Hindlimb muscle (tissue), 1 donor: ENCODE data around the gene ASPHD1. TPM values are rescaled to one million over a fixed set of nuclear protein-coding genes. Genes with fewer than 3 reads are reported as not detected.
"Not testable (repeated sequence)": the region's sequence is repeated elsewhere in the genome, so short reads cannot be mapped to it uniquely, and the experiment has no call there.

ENCODE experiments used
- DNase-seq: peaks from one replicate; pipeline ENCODE4 v3.0.0-alpha.2; 2013
- polyA plus RNA-seq: library from polyadenylated mRNA; unstranded; fragments of 120-200 nt; gene quantifications from one replicate; pipeline ENCODE4 v1.2.1, GENCODE V29; 2013; ENCODE audit not compliant: insufficient read length

Gene ASPHD1
- 1.0 TPM for polyA plus RNA-seq

GRCh38 chr16:29900102-29900887 lies at the start of gene ASPHD1:
TSS of gene ASPHD1 (plus strand) at chr16:29900488. CDS start at chr16:29900972, 484 bp downstream.
- peak; percentile 33 for DNase-seq

DNA sequence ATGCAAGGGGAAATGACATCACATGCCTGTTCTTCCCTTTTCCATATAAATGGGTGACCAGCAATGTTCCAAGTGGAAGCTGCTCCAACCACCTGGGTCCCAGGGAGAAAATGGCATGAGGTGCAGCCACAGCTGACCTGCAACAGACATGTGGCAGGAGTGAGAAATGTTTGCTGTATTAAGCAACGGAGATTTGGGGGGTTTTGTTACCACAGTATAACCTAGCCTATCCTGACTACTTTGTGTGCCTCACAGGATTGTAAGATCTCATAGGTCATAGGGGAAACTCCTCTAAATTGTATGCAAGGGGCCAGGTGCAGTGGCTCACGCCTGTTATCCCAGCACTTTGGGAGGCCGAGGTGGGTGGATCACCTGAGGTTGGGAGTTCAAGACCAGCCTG lies 49.3 kb upstream of the ASPHD1 start:
- no peak for DNase-seq

DNA sequence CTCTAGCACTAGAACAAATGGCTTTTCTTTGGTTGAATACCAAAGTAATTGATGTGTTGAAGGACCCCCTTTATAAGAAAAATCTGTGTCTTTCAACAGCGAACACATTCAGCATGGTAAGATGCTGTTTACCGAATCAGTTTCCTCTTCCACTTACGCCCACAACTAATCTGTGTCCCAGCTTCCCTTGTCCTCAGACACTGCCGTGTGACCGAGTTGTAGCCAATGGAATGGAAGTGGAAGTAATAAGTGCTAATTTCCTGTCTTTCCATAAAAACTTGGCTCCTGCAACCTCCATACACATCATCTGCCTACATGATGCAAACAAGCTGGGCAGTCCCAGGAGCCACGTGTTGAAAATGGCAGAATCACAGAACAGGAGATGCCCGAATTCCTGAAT lies 47.6 kb upstream of the ASPHD1 start:
- peak; percentile 42 for DNase-seq

- no peak for DNase-seq
Observed at GRCh38 chr16:29854520-29855100, 45.7 kb upstream of the ASPHD1 start.

GRCh38 chr16:29857133-29857760 lies 43.0 kb upstream of the ASPHD1 start:
- DNase-seq: no peak

- no peak for DNase-seq
Observed at GRCh38 chr16:29858149-29858849, 42.0 kb upstream of the ASPHD1 start.

DNA sequence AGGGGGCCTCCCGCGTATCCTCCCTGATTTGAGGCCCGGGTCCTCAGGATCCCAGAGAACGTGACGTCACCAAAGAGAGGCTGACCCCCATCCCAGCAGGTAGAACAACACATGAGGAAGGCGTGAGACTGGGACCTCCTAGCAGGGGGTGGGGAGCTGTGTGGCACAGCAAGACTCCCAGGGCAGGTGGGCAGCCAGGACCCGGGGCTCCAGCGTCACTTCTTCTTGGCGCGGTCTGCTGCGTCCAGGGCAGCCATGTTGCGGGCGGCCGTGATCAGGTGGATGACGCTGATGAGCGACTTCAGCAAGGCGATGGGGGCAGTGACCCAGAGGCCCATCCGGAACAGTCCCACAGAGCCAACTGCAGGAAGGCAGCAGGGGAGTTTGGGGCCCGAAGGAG lies 41.3 kb upstream of the ASPHD1 start:
- DNase-seq: no peak

GRCh38 chr16:29860218-29860617 lies 40.1 kb upstream of the ASPHD1 start:
- no peak for DNase-seq

GRCh38 chr16:29862383-29862883 lies 37.9 kb upstream of the ASPHD1 start:
- no peak for DNase-seq

DNA sequence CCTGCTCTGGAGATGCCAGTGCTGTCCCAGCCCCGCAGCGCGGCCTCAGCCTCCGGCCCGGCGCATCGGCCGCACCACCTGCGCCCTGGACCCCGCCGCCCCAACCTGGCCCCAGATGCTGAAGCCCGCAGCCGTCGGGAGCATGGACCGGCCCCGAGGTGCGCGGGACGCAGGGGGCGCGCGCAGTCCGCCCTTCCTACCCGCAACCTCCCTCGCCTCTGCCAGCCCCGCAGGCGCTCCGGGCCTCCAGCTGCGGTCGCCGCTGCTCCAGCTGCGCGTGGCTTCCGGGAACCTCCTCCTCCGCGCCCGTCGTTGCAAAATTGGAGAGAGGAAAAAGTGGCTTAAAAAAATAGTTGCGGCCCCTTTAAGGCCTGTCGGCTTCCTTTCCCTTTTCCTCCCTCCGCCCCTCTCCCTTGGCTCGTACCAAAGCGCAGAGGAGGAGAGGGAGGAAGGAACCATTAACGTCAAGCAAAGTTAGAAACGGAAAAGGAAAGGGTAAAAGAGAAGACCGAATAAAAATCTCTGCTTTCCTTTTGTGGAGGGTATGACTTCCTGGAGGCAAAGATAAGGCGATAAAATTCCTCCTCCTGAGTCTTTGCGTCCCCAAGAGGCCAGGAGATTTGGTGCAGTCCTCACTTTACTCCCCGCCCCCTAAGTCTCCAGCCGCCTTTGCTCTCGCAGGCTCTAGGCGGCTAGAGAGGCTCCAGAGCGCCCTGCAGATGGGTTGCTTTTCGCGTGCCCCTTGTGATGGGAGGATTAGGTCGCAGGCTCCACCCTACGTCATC lies 37.2 kb upstream of the ASPHD1 start, which contains the start of gene CDIPT:
Gene CDIPT, minus strand, starts transcription at position 343 of the 785 bp plus-strand sequence. CDS start 369 bp downstream, outside the sequence.
- peak; percentile 95 for DNase-seq

DNA sequence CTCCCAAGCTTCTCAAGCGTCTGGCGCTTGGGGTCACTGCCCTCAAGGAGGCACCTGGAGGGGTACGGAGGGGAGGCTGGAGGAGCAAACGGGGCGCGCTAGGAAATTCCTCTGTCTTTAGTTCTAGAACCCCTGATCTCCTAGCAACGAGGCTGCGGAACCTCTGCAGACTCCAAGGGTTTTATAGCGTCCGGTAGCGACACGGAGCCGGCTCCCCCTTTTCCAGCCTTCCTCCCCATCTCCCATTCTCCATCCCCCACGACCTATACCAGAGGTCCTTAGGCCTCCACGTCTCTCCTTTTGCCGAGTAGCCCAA lies 36.7 kb upstream of the ASPHD1 start:
- no peak for DNase-seq

DNA sequence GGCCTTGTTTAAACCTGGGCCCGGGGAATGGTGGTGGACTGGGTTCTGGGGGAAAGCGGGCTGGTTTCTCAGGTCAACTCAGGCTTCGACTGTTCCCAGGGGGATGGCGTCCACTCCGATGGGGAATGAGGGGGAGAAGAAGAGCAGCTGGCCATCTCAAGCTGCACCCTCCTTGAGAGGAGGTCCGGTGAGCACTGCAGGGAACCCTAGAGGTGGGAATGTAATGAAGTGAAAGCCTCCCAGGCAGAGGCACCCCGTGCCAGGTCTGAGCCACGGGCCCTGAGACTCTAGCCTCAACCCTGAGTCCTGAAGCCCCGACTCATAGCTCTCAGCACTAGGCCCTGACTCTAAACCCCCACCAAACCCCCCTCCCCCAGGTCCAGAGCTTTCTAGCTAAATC lies 36.1 kb upstream of the ASPHD1 start:
- DNase-seq: no peak

DNA sequence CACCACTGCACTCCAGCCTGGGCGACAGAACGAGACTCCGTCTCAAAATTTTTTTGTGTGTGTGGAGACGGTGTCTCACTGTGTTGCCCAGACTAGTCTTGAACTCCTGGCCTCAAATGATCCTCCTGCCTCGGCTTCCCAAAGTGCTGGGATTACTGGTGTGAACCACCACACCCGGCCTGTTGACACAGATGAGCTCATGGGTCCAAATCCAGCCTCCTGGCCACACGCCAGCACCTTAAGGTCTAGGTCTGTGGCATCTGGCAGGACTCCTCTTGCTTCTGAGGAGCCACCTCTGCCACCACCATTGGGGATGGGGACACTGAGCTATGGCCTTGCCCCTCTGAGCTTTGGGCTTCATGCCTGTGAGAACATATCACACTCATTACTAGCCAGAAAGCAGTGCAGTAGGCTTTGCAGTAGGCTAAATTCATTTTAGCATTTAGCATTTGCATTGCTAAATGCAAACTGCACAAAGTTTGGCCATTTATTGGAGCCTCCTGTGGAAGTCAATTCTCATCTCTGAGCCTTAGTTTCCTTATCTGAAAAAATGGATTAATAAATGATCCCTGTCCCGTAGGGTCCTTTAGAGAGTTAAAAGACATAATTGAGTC lies 31.8 kb upstream of the ASPHD1 start:
- no peak for DNase-seq

DNA sequence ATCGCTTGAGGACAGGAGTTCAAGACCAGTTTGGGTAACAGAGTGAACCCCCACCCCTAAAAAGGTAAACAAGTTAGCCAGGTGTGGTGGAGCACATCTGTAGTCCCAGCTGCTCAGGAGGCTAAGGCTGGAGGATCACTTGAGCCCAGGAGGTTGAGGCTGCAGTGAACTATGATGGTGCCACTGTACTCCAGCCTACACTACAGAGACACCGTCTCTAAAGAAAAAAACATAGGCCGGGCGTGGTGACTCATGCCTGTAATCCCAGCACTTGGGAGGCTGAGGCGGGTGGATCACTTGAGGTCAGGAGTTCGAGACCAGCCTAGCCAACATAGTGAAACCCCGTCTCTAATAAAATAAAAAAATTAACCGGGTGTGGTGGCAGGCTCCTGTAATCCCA lies 31.2 kb upstream of the ASPHD1 start:
- not testable (repeated sequence) for DNase-seq

- no peak for DNase-seq
Observed at GRCh38 chr16:29871822-29872546, 28.3 kb upstream of the ASPHD1 start.

GRCh38 chr16:29873319-29873718 lies 27.0 kb upstream of the ASPHD1 start:
- DNase-seq: no peak

DNA sequence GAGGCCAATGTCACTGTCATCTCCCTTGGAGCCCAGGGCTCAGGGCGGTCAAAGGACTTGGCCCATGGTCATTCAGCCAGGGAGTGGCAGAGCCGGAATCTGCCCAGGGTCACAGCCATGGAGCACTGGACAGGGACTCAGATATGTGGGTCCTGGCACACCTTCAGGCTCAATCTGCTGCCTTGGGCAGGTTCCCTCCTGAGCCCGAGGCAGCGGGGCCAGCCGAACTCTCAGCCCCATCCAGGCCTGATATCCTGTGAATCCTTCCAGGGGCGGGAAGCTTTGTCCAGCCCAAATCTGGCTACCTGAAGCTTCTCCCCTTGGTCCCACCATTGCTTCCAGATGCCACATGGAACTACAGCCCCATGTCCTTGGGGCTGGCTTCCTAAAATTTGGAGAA lies 25.1 kb upstream of the ASPHD1 start:
- no peak for DNase-seq

DNA sequence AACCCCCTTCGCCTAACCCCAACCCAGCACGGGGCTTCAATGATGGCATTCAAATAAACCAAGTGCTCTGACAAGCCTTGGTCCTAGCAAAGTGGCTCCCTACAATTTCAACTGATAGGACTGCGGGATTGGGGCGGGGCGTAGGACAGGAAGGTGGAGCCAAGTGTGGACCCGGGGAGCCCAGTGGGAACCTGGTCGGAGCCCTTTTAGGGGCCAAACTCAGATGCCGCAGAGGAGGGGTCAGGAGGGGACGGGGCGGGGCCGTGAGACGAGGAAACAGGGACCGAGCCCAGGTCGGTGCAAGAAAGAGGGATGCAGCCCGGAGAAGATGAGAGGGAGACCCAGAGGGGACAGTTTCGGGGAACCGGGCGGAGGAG lies 24.1 kb upstream of the ASPHD1 start:
- no peak for DNase-seq

DNA sequence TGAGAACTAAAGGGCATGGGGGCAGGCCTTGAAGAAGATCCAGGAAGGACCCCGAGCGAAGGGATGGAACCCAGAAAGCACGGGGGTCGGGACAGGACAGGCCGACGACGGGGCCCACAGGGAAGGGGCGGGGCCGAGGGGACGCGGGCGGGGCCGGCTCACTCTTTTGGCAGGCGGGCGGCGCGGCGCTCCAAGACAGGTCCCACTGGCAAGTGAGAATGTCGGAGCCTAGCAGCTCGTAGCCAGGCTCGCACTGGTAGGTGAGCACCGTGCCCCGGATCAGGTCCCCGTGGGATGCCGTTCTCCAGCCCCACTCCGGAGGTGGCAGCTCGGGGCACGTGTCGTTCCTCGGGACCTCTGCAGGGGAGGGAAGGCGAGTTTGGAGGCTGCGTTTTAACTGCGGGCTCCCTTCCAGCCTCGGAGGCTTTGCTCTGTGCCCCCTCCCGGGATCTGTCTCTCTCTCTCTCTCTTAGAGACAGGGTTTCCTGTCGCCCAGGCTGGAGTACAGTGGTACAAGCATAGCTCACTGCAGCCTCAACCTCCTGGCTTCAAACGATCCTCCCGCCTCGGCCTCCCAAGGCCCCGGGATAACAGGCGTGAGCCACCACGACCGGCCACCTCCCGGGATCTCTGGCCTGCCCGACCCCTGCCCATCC lies 23.6 kb upstream of the ASPHD1 start:
- DNase-seq: no peak

GRCh38 chr16:29877266-29877961 lies 22.9 kb upstream of the ASPHD1 start:
- DNase-seq: no peak
